ENCODE results near the gene SLC3A2.

Gene SLC3A2

GRCh38 chr11:62880803-62881578 lies at the start of gene SLC3A2:
Gene SLC3A2 (plus strand): TSS chr11:62880896. CDS start chr11:62881024, 128 bp downstream.
- Histone ChIP-seq H3K27ac (peak within 1 kb of the TSS; percentile 96 to 100 (median 99)), H3K36me3 (peaks cover 40 to 80% (median 73%) of the 10 kb centered on the region in 11 experiments), H3K4me3 (peak within 1 kb of the TSS; percentile 84 to 99 (median 94)), H3K4me2 (peak within 1 kb of the TSS; percentile 89 to 99 (median 96)), H3K27me3 (no peaks in the 10 kb centered on the region), H3K4me1 (peaks cover 48 to 56% (median 52%) of the 10 kb centered on the region in 10 experiments), H3K9me3 (replicated peaks in 1 of 11) (no peaks in the 10 kb centered on the region), H3K9ac (peak within 1 kb of the TSS; percentile 96 to 100 (median 99)), H4K20me1 (peaks cover 33 to 50% (median 42%) of the 10 kb centered on the region in 11 experiments)
- TF ChIP-seq Cebpa-rat (IDR thresholded peaks at IDR 0.05): no peak

GRCh38 chr11:62830904-62831519 lies 49.7 kb upstream of the SLC3A2 start:
- H3K36me3 ChIP-seq: peaks cover 56 to 77% (median 66%) of the 10 kb centered on the region in 11 experiments
- peak overlapping the region; percentile 73 to 96 (median 86) for H3K4me3 ChIP-seq
- peak overlapping the region; percentile 91 to 100 (median 96) for H3K4me2 ChIP-seq
- H3K9me3 ChIP-seq (replicated peaks in 1 of 11): no peaks in the 10 kb centered on the region
- H3K27ac ChIP-seq: peak overlapping the region; percentile 81 to 97 (median 88)
- no peak for TF ChIP-seq Cebpa-rat (IDR thresholded peaks at IDR 0.05)
- peaks cover 12 to 76% (median 37%) of the 10 kb centered on the region in 11 experiments; a peak in 17 of 22 replicates for H4K20me1 ChIP-seq
- H3K9ac ChIP-seq: peak overlapping the region; percentile 86 to 97 (median 95)
- peaks cover 28 to 53% (median 31%) of the 10 kb centered on the region in 10 experiments for H3K4me1 ChIP-seq
- no peaks in the 10 kb centered on the region for H3K27me3 ChIP-seq

GRCh38 chr11:62831520-62832335 lies 49.0 kb upstream of the SLC3A2 start, which contains the start of gene STX5:
Gene STX5 (minus strand): TSS chr11:62832051. CDS start chr11:62831243, 808 bp downstream.
- Histone ChIP-seq H3K9ac (peak within 1 kb of the TSS; percentile 86 to 97 (median 95)), H3K27ac (peak within 1 kb of the TSS; percentile 81 to 97 (median 88)), H3K4me3 (peak within 1 kb of the TSS; percentile 73 to 96 (median 86)), H3K4me1 (peaks cover 28 to 54% (median 34%) of the 10 kb centered on the region in 10 experiments), H3K4me2 (peak within 1 kb of the TSS; percentile 93 to 100 (median 97)), H3K27me3 (no peaks in the 10 kb centered on the region), H3K36me3 (peaks cover 55 to 77% (median 66%) of the 10 kb centered on the region in 11 experiments), H4K20me1 (peaks cover 12 to 83% (median 37%) of the 10 kb centered on the region in 11 experiments; a peak in 17 of 22 replicates), H3K9me3 (replicated peaks in 1 of 11) (no peaks in the 10 kb centered on the region)
- no peak for TF ChIP-seq Cebpa-rat (IDR thresholded peaks at IDR 0.05)

- Histone ChIP-seq H3K4me1 (peaks cover 31 to 58% (median 40%) of the 10 kb centered on the region in 10 experiments), H3K4me2 (peak within 1 kb of the TSS; percentile 84 to 99 (median 94)), H3K9me3 (replicated peaks in 1 of 11) (no peaks in the 10 kb centered on the region), H3K9ac (peak within 1 kb of the TSS; percentile 86 to 97 (median 95)), H3K27ac (peak within 1 kb of the TSS; percentile 81 to 97 (median 88)), H3K27me3 (no peaks in the 10 kb centered on the region), H4K20me1 (peaks cover 12 to 87% (median 37%) of the 10 kb centered on the region in 11 experiments; a peak in 17 of 22 replicates), H3K4me3 (peak within 1 kb of the TSS; percentile 73 to 96 (median 86)), H3K36me3 (peaks cover 51 to 77% (median 65%) of the 10 kb centered on the region in 11 experiments)
- TF ChIP-seq Cebpa-rat (IDR thresholded peaks at IDR 0.05): no peak
These were observed 48.1 kb upstream of the SLC3A2 start, which contains the start of gene TEX54 for GRCh38 chr11:62832336-62833234. Gene TEX54 (minus strand): TSS chr11:62832841.

GRCh38 chr11:62835336-62835735 lies 45.4 kb upstream of the SLC3A2 start:
- no peak for TF ChIP-seq Cebpa-rat (IDR thresholded peaks at IDR 0.05)
- peak overlapping the region in 6 of 11 experiments; percentile 42 to 97 (median 58); a peak in 10 of 22 replicates for H3K9ac ChIP-seq
- no peak overlapping the region for H3K4me3 ChIP-seq
- peaks cover 33 to 53% (median 43%) of the 10 kb centered on the region in 10 experiments for H3K4me1 ChIP-seq
- no peak overlapping the region for H3K27ac ChIP-seq
- peaks cover 36 to 59% (median 55%) of the 10 kb centered on the region in 11 experiments for H3K36me3 ChIP-seq
- H3K9me3 ChIP-seq (replicated peaks in 1 of 11): no peaks in the 10 kb centered on the region
- H4K20me1 ChIP-seq: peaks cover 0 to 64% (median 33%) of the 10 kb centered on the region in 11 experiments; a peak in 17 of 22 replicates
- no peak overlapping the region for H3K4me2 ChIP-seq
- no peaks in the 10 kb centered on the region for H3K27me3 ChIP-seq

GRCh38 chr11:62839050-62839945 lies 41.4 kb upstream of the SLC3A2 start, which contains the start of gene WDR74:
Gene WDR74 (minus strand): TSS chr11:62839590. CDS start chr11:62839570, 20 bp downstream.
- Histone ChIP-seq H3K4me2 (peak within 1 kb of the TSS; percentile 73 to 93 (median 90)), H3K9me3 (replicated peaks in 1 of 11) (no peaks in the 10 kb centered on the region), H3K9ac (peak within 1 kb of the TSS; percentile 92 to 97 (median 96)), H4K20me1 (peaks cover 0 to 36% (median 14%) of the 10 kb centered on the region in 11 experiments; a peak in 11 of 22 replicates), H3K4me1 (peaks cover 34 to 52% (median 40%) of the 10 kb centered on the region in 10 experiments), H3K27me3 (no peaks in the 10 kb centered on the region), H3K36me3 (peaks cover 27 to 41% (median 39%) of the 10 kb centered on the region in 11 experiments), H3K27ac (peak within 1 kb of the TSS; percentile 94 to 100 (median 98)), H3K4me3 (peak within 1 kb of the TSS; percentile 79 to 100 (median 92))
- no peak for TF ChIP-seq Cebpa-rat (IDR thresholded peaks at IDR 0.05)
